Measurements from ENCODE around the gene CDY2A.
"Not testable (repeated sequence)": the region's sequence is repeated elsewhere in the genome, so short reads cannot be mapped to it uniquely, and the experiment has no call there.

Gene CDY2A, protein sequence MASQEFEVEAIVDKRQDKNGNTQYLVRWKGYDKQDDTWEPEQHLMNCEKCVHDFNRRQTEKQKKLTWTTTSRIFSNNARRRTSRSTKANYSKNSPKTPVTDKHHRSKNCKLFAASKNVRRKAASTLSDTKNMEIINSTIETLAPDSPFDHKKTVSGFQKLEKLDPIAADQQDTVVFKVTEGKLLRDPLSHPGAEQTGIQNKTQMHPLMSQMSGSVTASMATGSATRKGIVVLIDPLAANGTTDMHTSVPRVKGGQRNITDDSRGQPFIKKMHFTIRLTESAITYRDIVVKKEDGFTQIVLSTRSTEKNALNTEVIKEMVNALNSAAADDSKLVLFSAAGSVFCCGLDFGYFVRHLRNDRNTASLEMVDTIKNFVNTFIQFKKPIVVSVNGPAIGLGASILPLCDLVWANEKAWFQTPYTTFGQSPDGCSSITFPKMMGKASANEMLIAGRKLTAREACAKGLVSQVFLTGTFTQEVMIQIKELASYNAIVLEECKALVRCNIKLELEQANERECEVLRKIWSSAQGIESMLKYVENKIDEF

DNA sequence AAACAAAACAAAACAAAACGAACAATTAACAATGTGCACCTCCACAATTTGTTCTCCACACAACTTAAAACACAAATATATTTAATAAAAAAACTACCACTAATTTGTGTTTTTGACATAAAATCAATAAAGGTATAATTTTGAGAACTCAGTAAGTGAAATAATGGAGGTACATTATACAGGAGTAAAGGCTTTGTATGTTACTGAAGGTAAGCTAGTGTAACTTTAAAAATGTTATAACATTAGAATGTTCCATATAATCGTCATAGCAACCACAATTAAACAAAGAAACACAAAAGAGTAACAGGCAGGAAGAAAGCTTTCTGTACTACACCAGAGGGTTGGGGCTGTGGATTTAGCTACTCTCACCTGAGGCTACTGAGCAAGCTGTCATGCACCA lies at the start of gene CDY2A:
Gene CDY2A, plus strand, starts transcription at position 301 of the 400 bp plus-strand sequence. CDS start 328 bp downstream, outside the sequence.
- not testable (repeated sequence) for DNase-seq

DNA sequence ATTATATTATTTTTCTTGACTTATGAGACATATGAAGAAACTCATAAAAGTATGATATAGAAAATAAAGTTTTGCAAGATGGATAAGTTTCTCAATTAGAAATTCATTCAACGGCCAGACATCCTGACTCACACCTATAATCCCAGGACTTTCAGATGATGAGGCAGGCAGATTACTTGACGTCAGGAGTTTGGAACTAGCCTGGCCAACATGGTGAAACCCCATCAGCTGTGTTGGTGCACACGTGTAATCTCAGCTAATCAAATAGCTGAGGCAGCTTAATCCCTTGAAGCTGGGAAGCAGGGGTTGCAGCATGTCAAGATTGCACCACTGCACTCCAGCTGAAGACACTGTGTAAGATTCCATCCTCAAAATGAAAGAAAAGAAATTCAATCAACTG lies 28.0 kb upstream of the CDY2A start:
- not testable (repeated sequence) for DNase-seq

DNA sequence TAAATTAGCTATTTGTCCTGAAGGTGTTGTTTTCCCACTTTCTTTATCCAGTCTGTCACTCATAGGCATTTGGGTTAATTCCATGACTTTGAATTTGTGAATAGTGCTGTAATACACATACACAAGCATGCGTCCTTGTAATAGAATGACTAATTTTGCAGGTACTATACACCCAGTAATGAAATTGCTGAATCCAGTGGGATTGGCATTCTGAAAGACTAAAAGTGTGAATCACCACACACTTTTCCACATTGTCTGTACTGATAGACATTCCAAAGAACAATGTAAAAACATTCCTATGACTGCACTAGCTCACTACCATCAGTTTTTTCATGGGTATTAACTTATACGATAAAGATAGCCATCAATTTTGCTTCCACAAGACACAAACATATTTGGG lies 27.3 kb upstream of the CDY2A start:
- DNase-seq, result not testable (repeated sequence)

DNA sequence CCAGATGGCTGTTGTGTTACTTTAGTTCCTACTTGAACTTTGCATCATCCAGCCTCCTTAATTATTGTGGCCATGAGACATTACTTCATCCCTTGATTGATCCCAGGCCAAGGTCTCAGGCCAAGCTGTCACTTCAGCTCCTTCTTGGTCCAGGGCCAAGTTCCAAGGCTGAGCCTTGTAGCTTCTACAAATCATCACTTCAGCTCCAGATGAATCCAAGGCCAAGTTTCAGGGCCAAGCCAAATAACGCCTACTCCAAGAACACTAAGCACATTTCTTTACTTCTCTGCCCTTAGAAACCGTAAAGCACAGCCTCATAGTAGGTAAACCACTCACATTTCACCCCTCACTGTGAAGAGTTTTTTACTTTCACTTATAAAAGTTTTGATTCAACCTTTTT lies 1.7 kb upstream of the CDY2A start:
- DNase-seq, result not testable (repeated sequence)

DNA sequence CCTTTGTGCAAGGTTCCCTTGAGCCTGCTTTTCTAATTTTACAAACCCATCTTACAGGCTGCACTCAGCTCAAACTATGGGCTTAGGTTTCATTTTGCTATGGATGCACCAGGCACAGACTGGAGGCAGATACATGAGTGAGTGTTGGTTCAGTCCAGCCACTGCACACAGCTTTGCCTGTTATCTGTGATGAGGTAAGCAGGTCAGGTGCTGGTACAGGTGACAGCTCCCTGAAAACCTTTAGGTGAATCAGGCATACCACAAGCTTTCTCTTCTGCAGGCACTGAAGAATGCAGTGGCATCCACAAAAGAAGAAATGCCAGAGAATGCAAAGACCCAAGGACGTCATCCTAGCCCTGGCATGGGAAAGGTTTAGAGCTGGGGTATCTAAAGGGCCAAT lies 3.3 kb downstream of the CDY2A start:
- DNase-seq, result not testable (repeated sequence)

DNA sequence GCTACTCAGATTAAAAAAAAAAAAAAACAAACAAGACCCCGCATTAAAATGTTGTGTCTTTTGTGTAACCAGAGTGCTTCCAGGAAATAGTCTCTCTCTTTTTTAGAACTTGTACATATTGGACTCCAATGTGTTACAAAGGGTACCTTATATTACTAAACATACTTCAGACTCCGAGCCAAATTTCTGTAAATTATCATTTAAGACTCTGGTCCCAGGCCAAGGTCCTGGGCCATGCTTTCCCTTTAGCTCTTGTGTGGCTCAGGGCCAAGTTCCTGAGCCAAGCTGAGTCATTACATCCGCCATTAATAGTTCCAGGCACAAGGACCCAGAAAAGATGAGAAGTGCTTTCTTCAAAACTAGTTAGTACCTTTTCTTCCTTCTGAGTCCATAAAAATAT lies 4.6 kb downstream of the CDY2A start:
- DNase-seq, result not testable (repeated sequence)

DNA sequence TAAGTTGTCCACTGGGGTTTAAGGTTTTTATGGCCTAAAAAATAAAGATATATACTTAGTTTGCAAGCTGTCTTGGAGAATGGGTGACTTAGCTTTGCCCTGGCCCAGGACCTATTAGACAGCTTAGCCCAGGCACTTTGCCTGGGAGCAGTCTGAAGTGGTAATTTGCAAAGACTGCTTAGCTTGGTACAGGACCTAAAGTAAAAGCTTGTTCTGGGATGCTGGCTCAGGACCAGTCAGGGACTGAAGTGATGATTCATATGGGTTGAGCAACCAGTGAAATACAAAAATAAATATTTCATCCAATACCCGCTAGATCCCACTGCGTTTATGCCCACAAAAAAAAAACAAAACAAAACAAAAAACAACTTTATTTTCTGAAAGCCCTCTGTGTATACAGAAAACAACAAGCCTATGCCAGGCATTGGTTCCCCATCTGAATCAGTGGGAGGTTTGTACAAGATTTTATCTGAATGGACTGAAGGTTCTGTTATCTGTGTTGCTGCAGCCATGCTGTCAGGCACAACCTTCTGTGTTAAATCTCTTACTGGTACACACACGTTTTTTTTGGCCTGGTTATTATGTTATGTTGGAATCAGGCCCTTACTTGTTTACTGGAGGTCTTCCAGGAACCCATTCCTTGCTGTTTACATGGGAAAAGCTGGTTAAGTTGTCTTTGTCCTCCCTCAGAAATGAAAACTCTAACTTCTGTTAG lies 8.7 kb downstream of the CDY2A start:
- DNase-seq, result not testable (repeated sequence)

DNA sequence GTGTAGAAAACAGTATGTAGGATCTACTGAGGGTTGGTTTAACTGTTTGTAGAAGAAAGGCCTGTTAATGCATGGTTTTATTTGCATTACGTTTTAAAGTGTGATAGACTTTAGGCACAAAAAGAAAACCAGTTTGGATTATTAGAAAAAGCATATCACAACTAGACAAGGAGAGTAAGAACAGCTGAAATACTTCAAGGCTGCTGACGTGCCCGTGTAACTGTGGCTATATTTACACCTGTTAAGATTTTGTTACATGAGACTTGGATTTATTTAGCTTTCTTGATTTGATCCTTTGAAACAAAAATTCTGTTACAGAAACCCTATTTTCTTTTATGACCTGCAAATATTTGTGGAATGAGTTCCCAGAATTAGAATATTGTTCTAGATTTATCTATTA lies 9.3 kb downstream of the CDY2A start:
- not testable (repeated sequence) for DNase-seq

DNA sequence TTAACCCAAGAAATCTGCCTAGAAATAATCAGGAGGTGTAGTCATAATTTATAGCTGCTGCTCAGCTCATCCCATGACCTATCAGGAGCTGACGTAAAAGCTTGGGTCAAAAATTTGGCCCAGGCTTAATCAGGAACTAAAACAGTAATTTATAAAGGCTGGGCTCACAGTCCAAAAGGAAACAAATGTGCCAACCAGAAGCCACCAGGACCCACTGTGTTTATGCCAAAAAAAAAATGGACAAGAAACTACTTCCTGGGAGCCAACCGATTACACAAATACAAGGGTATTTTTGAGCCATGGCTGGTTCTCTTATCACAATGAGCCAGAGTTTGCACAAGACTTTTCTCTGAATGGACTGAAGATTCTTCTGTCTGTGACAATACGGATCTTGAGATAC lies 19.4 kb downstream of the CDY2A start:
- DNase-seq, result not testable (repeated sequence)

DNA sequence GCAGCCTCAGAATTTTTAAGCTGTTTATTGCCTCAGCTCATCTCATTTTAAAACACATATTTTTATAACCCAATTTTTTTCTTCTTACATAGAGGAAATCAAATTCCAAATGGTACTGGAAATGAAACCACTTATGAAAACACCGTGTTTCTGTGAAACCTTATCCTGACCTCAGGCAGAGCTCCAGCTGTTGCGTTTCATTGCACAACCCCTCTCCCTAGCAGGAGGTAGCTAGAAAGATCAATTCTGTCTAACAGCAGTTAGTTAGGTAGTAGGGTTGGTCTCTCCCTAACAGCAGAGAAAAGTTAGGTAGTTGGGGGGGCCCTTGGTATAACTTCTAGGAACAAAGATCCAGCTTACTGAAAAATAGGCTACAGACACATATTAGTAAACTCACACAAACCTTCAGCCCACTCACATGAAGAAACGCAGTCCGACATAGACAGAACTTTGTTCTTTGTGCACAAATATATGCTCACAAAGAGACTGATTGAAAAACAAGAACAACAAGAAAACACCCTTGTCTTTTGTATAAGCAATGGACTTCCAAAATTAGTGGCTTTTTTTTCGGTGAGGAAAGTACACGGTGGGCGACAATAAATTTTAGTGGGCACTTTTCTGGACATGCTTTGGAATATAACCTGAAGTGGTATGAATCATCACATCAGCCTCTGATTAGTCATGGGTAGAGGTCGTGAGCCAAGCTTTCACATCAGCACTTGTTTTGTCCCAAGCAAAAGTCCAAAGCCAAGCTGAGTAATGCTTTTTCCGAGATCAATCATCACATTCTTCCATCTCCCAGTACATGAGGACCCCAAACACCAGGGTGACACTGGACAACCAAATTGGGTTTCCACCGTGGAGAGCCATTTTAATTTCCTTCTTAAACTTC lies 22.8 kb downstream of the CDY2A start:
- DNase-seq, result not testable (repeated sequence)

DNA sequence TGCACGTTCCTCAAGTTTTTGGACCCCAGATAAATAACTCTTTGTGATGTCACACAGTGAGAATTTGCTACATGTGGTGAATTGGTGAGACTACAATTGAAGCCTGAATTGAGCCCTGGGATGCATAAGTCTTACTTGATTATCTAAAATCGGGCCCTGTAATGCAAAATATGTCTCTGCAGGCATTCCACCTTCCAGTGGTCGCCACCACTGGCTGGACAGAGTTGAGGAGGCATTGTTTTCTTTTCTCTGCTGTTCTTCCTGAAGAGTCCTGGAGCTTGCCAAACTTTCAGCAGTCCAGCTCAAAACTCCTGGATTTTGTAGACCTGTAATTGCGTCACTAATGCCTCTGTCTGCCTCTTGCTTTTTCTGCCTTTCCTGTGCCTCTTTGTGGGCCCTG lies 23.5 kb downstream of the CDY2A start:
- not testable (repeated sequence) for DNase-seq

DNA sequence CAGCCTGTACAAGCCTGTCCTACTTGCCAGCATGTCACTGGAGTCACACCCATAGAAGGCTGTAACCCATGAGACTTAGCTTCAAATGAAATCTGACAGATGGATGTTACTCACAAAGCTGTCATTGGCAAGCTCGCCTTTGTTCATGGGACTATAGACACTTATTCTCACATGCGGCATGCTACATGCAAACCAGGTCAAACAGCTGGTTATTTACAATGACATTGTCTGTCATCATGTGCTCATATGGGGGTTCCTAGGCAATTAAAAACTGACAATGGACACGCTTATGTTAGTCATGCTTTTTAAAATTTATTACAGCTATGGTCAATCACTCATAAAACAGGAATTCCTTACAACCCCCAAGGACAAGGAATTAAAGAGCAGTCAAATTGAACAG lies 30.9 kb downstream of the CDY2A start:
- DNase-seq, result not testable (repeated sequence)

DNA sequence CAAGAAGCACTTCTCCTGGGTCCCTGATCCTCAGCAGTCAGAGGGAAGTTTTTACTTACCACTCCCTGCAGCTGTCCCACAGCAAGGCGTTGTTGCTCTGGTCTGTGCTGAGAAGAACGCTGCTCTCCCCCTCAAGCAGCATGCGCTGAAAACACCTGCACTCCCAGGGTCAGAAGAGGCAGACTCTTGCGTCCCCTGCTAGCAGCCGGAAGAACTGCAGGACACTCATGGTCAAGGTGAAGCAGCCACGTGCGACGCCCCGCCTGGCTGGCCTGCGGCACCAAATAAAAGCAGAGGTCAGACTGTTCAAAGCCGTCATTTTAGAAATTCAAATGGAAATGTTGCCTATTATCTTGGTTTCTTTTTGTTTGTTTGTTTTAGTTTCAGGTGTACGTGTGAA lies 47.9 kb downstream of the CDY2A start:
- DNase-seq, result not testable (repeated sequence)
